Endodermal cell (in vitro differentiated cells): ENCODE results near the gene LEFTY2. TPM values are rescaled to one million over a fixed set of nuclear protein-coding genes. Genes with fewer than 3 reads are reported as not detected.

Experiments used
- DNase-seq: peaks from one replicate; pipeline ENCODE4 v3.0.0-alpha.2; 2017
- H3K27ac ChIP-seq: 2 replicates; pipeline ENCODE4 v1.5.1; 2013; ENCODE audit warnings: mild to moderate bottlenecking, low read depth, low read length, moderate library complexity
- H3K27me3 ChIP-seq: 2 replicates; pipeline ENCODE4 v1.6.1; 2013; ENCODE audit warnings: mild to moderate bottlenecking, low read length, moderate library complexity; ENCODE audit not compliant: insufficient read depth, control insufficient read depth, poor library complexity, severe bottlenecking
- H3K36me3 ChIP-seq: 2 replicates; pipeline ENCODE4 v1.7.0; 2013; ENCODE audit warnings: mild to moderate bottlenecking, low read length, moderate library complexity; ENCODE audit not compliant: control insufficient read depth, insufficient read depth
- H3K4me1 ChIP-seq: one replicate; pipeline ENCODE4 v1.7.0; 2013; ENCODE audit warnings: low read length; ENCODE audit not compliant: control insufficient read depth, insufficient read depth
- H3K4me3 ChIP-seq: 2 replicates; pipeline ENCODE4 v1.5.1; 2013; ENCODE audit warnings: mild to moderate bottlenecking, low read length, moderate library complexity
- H3K9ac ChIP-seq: 2 replicates; pipeline ENCODE4 v1.6.1; 2013; ENCODE audit warnings: mild to moderate bottlenecking, low read length, moderate library complexity; ENCODE audit not compliant: poor library complexity, severe bottlenecking; ENCODE audit errors: extremely low read depth
- H3K9me3 ChIP-seq: 2 replicates; pipeline ENCODE4 v1.6.1; 2013; ENCODE audit warnings: mild to moderate bottlenecking, low read length, moderate library complexity; ENCODE audit not compliant: control insufficient read depth
- H3K27ac Mint-ChIP-seq: 2 replicates; pipeline ENCODE4 v1.8.0; 2020; ENCODE audit warnings: mixed read lengths
- H3K27me3 Mint-ChIP-seq: 2 replicates; pipeline ENCODE4 v1.8.0; 2021; ENCODE audit warnings: mild to moderate bottlenecking, mixed read lengths; ENCODE audit not compliant: insufficient read depth
- H3K36me3 Mint-ChIP-seq: 2 replicates; pipeline ENCODE4 v1.8.0; 2020; ENCODE audit warnings: low read depth, mixed read lengths
- H3K4me1 Mint-ChIP-seq: 2 replicates; pipeline ENCODE4 v1.8.0; 2020; ENCODE audit warnings: mixed read lengths
- H3K4me3 Mint-ChIP-seq: 2 replicates; pipeline ENCODE4 v1.8.0; 2020; ENCODE audit warnings: mild to moderate bottlenecking, moderate library complexity, mixed read lengths
- H3K9me3 Mint-ChIP-seq: 2 replicates; pipeline ENCODE4 v1.8.0; 2020; ENCODE audit warnings: mild to moderate bottlenecking, mixed read lengths
- CTCF ChIP-seq: fragments of 200-600 bp; sonication (generic); conservative IDR thresholded peaks from 2 replicates; pipeline ENCODE4 v1.5.0; 2021; ENCODE audit warnings: antibody characterized with exemption, mild to moderate bottlenecking
- WGBS, 2 experiments: methylation state at CpG; one replicate each; pipeline versions ENCODE4 v1.1.5 to v1.1.7; 2013; ENCODE audit warnings: missing lambda C conversion rate in 2 of 2, mixed read lengths in 1 of 2; ENCODE audit not compliant: insufficient coverage in 1 of 2, insufficient read length in 1 of 2; 5-methylcytosine and 5-hydroxymethylcytosine counted together
- total RNA-seq, 2 donors: library from RNA; stranded (reverse); fragmentation: NEBNext Ultra II Directional in 1 of 2; extraction: Animal tissue kit (Norgen Biotek cat#: 25700) in 1 of 2; gene quantifications; 2 replicates in 1 of 2; 3 replicates in 1 of 2; pipeline ENCODE4 v1.2.1, GENCODE V29; 2021

The LEFTY2 gene
- total RNA-seq, 2 donors from 2014 or later, result 272 to 938 TPM

- TF ChIP-seq CTCF, result no peak
- Mint-ChIP-seq H3K36me3 (peaks cover 2% of the 10 kb centered on the region), H3K4me3 (no peak overlapping the region), H3K27ac (peak overlapping the region; percentile 98), H3K27me3 (no peaks in the 10 kb centered on the region), H3K9me3 (peaks cover 1% of the 10 kb centered on the region), H3K4me1 (peaks cover 40% of the 10 kb centered on the region)
- Histone ChIP-seq H3K27ac (no peak overlapping the region), H3K27me3 (no peaks in the 10 kb centered on the region), H3K4me1 (peaks cover 22% of the 10 kb centered on the region), H3K36me3 (no peaks in the 10 kb centered on the region), H3K4me3 (no peak overlapping the region), H3K9ac (no peak overlapping the region), H3K9me3 (no peaks in the 10 kb centered on the region)
- 94 to 95% methylated on average over 2 to 5 of the region's 5 CpGs for WGBS, 2 experiments
- no peak for DNase-seq
These were observed 44.5 kb downstream of the LEFTY2 start for GRCh38 chr1:225896494-225896893.

DNA sequence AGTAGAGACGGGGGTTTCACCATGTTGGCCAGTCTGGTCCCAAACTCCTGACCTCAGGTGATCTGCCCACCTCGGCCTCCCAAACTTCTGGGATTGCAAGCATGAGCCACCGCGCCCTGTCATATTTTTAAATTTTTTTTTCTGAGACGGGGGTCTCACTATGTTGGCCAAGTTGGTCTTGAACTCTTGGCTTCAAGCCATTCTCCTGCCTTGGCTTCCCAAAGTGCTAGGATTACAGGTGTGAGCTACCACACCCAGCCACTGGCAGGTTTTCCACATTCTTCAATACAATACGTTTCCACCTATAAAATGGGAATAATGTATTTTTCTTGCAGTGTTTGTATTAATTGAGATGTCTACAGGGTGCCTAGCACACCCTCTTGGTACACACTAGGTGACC lies 48.7 kb downstream of the LEFTY2 start:
- H3K4me3 Mint-ChIP-seq, result no peak overlapping the region
- Histone ChIP-seq H3K9ac (no peak overlapping the region), H3K9me3 (no peaks in the 10 kb centered on the region), H3K4me1 (peaks cover 8% of the 10 kb centered on the region), H3K27me3 (no peaks in the 10 kb centered on the region), H3K27ac (no peak overlapping the region), H3K36me3 (peaks cover 11% of the 10 kb centered on the region), H3K4me3 (no peak overlapping the region)
- H3K9me3 Mint-ChIP-seq, result no peaks in the 10 kb centered on the region
- peaks cover 43% of the 10 kb centered on the region for H3K4me1 Mint-ChIP-seq
- DNase-seq, result no peak
- no peaks in the 10 kb centered on the region for H3K27me3 Mint-ChIP-seq
- H3K27ac Mint-ChIP-seq, result no peak overlapping the region
- peaks cover 8% of the 10 kb centered on the region for H3K36me3 Mint-ChIP-seq
- WGBS, 2 experiments, result 89 to 95% methylated on average over 5 to 6 of the region's 6 CpGs
- TF ChIP-seq CTCF, result no peak

DNA sequence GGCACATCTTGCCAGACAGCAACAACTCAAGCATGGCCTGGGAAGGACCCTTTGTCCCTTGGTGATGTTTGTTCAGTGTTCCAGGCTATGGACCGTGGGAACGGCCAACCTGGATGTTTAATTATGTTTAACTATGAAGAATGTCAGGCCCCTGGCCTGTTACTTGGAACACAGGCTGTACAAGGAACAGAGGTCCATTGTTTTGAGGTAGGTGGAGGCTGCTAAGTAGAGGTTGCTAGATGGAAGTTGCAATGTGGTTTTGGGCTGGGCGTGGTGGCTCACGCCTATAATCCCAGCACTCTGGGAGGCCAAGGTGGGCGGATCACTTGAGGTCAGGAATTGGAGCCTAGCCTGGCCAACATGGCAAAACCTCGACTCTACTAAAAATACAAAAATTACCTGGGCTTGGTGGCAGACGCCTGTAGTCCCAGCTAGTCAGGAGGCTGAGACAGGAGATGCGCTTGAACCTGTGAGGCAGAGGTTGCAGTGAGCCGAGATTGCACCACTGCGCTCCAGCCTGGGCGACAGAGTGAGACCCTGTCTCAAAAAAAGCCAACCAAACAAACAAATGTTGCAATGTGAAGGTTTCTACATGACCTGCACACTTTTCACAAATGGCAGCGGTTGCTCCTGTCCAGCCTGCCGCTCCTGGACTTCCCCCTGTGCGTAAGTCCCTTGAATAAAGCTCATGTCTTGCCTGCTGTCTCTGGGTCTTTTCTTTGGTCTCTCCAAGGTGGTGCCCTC lies 49.6 kb downstream of the LEFTY2 start:
- no peaks in the 10 kb centered on the region for H3K27me3 Mint-ChIP-seq
- H3K4me1 ChIP-seq, result peaks cover 3% of the 10 kb centered on the region
- H3K4me3 Mint-ChIP-seq, result no peak overlapping the region
- H3K9ac ChIP-seq, result no peak overlapping the region
- no peak overlapping the region for H3K4me3 ChIP-seq
- H3K27ac Mint-ChIP-seq, result peak overlapping the region; percentile 42
- H3K9me3 ChIP-seq, result no peaks in the 10 kb centered on the region
- H3K27ac ChIP-seq, result no peak overlapping the region
- H3K36me3 Mint-ChIP-seq, result peaks cover 17% of the 10 kb centered on the region
- no peak for DNase-seq
- no peak for TF ChIP-seq CTCF
- no peaks in the 10 kb centered on the region for H3K9me3 Mint-ChIP-seq
- 93 to 96% methylated on average over 9 to 14 of the region's 14 CpGs for WGBS, 2 experiments
- H3K4me1 Mint-ChIP-seq, result peaks cover 43% of the 10 kb centered on the region
- no peaks in the 10 kb centered on the region for H3K27me3 ChIP-seq
- peaks cover 20% of the 10 kb centered on the region for H3K36me3 ChIP-seq
